ENCODE results near the gene RGS21. TPM values are rescaled to one million over a fixed set of nuclear protein-coding genes. Genes with fewer than 3 reads are reported as not detected.

The RGS21 gene
- total RNA-seq, 1 donor from 2014 or later, result not detected

DNA sequence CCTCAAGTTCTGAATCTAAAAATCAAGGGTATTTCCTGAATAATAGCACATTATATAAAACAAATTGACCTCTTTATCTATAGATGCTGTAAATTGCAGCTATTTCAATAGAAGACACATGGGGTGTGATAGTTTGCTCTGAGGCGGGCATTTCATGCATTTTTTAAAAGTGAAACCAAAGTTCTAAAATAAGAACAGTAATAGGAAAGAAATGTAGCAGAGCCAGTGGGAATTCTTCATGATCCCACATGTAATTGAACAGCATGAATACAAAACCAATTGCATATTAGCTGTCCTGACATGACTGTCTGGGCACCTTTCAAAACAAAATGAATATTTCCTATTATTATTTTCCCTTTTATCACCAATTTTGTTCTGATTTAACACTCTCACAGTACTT is 85.0 kb downstream of the RGS21 start:
- Mint-ChIP-seq H3K27ac (ENCODE audit: unreplicated experiment) (peak overlapping the region; percentile 22), H3K9me3 (ENCODE audit: low read depth) (peaks cover 7% of the 10 kb centered on the region), H3K4me1 (ENCODE audit: low read depth) (peaks cover 18% of the 10 kb centered on the region), H3K27me3 (ENCODE audit: low read depth) (peaks cover 1% of the 10 kb centered on the region), H3K4me3 (ENCODE audit: unreplicated experiment) (no peak overlapping the region), H3K36me3 (ENCODE audit: low read depth) (no peaks in the 10 kb centered on the region)
- TF ChIP-seq, protein P1, sequence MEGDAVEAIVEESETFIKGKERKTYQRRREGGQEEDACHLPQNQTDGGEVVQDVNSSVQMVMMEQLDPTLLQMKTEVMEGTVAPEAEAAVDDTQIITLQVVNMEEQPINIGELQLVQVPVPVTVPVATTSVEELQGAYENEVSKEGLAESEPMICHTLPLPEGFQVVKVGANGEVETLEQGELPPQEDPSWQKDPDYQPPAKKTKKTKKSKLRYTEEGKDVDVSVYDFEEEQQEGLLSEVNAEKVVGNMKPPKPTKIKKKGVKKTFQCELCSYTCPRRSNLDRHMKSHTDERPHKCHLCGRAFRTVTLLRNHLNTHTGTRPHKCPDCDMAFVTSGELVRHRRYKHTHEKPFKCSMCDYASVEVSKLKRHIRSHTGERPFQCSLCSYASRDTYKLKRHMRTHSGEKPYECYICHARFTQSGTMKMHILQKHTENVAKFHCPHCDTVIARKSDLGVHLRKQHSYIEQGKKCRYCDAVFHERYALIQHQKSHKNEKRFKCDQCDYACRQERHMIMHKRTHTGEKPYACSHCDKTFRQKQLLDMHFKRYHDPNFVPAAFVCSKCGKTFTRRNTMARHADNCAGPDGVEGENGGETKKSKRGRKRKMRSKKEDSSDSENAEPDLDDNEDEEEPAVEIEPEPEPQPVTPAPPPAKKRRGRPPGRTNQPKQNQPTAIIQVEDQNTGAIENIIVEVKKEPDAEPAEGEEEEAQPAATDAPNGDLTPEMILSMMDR (IDR thresholded peaks at IDR 0.05), result no peak
- DNase-seq (ENCODE audit: low spot score), result no peak

GRCh38 chr1:192402571-192402970 is 85.8 kb downstream of the RGS21 start:
- DNase-seq (ENCODE audit: low spot score), result no peak
- no peak overlapping the region for H3K27ac Mint-ChIP-seq (ENCODE audit: unreplicated experiment)
- no peak overlapping the region for H3K4me3 Mint-ChIP-seq (ENCODE audit: unreplicated experiment)
- peaks cover 7% of the 10 kb centered on the region for H3K9me3 Mint-ChIP-seq (ENCODE audit: low read depth)
- no peaks in the 10 kb centered on the region for H3K36me3 Mint-ChIP-seq (ENCODE audit: low read depth)
- TF ChIP-seq, protein P1 (IDR thresholded peaks at IDR 0.05), result no peak
- peaks cover 1% of the 10 kb centered on the region for H3K27me3 Mint-ChIP-seq (ENCODE audit: low read depth)
- H3K4me1 Mint-ChIP-seq (ENCODE audit: low read depth), result peaks cover 22% of the 10 kb centered on the region

GRCh38 chr1:192407206-192407605 is 90.4 kb downstream of the RGS21 start:
- Mint-ChIP-seq H3K36me3 (ENCODE audit: low read depth) (no peaks in the 10 kb centered on the region), H3K27me3 (ENCODE audit: low read depth) (no peaks in the 10 kb centered on the region), H3K4me3 (ENCODE audit: unreplicated experiment) (no peak overlapping the region), H3K4me1 (ENCODE audit: low read depth) (peaks cover 15% of the 10 kb centered on the region), H3K27ac (ENCODE audit: unreplicated experiment) (no peak overlapping the region), H3K9me3 (ENCODE audit: low read depth) (no peaks in the 10 kb centered on the region)
- TF ChIP-seq, protein P1 (IDR thresholded peaks at IDR 0.05), result no peak
- DNase-seq (ENCODE audit: low spot score), result no peak

Other genes with a start within 250 kb of the RGS21 start
- gene RGS18, start 158.5 kb upstream of the RGS21 start, total RNA-seq, result not detected in 3 replicates